GM20000 (cell line): ENCODE data around the gene SCAPER.

Source experiments
- DNase-seq: peaks from one replicate; pipeline ENCODE4 v3.0.0; 2012; ENCODE audit warnings: low spot score
- CTCF ChIP-seq: IDR thresholded peaks from 2 replicates; pipeline ENCODE4 v1.5.1; 2012; ENCODE audit warnings: mild to moderate bottlenecking, control low read depth; ENCODE audit errors: extremely low read depth, missing control alignments

The SCAPER gene

GRCh38 chr15:76360416-76360815, 544.7 kb downstream of the SCAPER start:
- DNase-seq = no peak
- TF ChIP-seq CTCF = no peak

- no peak for TF ChIP-seq CTCF
- no peak for DNase-seq
Observed at GRCh38 chr15:76359152-76359551, 546.0 kb downstream of the SCAPER start.

- no peak for TF ChIP-seq CTCF
Observed at GRCh38 chr15:76358453-76358852, 546.7 kb downstream of the SCAPER start.

GRCh38 chr15:76354823-76355440, 550.2 kb downstream of the SCAPER start:
- TF ChIP-seq CTCF = no peak
- no peak for DNase-seq

More at GRCh38 chr15:76358453-76358852, 546.7 kb downstream of the SCAPER start:
- no peak for DNase-seq

GRCh38 chr15:76353903-76354302, 551.2 kb downstream of the SCAPER start:
- TF ChIP-seq CTCF = no peak
- no peak for DNase-seq

GRCh38 chr15:76353023-76353577, 552.0 kb downstream of the SCAPER start:
- TF ChIP-seq CTCF = no peak
- DNase-seq = no peak

- DNase-seq = no peak
- TF ChIP-seq CTCF = no peak
Observed at GRCh38 chr15:76349301-76350070, 555.7 kb downstream of the SCAPER start.
